Measurements from ENCODE around the gene PYGM. TPM values are rescaled to one million over a fixed set of nuclear protein-coding genes. Genes with fewer than 3 reads are reported as not detected.

The PYGM gene
- total RNA-seq, 1 experiment from 2014 or later: 1.7 TPM

GRCh38 chr11:64776875-64777274 lies 17.1 kb upstream of the PYGM start:
- DNase-seq (ENCODE audit: low read depth, low spot score) (no peak), ATAC-seq (no peak)
- Histone ChIP-seq H3K27ac (ENCODE audit: low read depth, low read length) (peak overlapping the region; percentile 26; the same call in 1 of the 2 replicates), H3K4me1 (ENCODE audit: control insufficient read depth in 1 of 2, insufficient read depth in 2 of 2, low read length in 2 of 2) (peaks cover 13 to 22% of the 10 kb centered on the region in 2 experiments; a peak in 3 of 4 replicates), H3K4me3 (replicated peaks in 1 of 2; ENCODE audit: low read depth in 1 of 2, low read length in 2 of 2) (peak overlapping the region; percentile 92 to 99), H3K36me3 (ENCODE audit: control insufficient read depth in 1 of 2, insufficient read depth in 2 of 2, low read length in 2 of 2) (peaks cover 52 to 55% of the 10 kb centered on the region in 2 experiments), H3K9me3 (ENCODE audit: control insufficient read depth in 1 of 2, insufficient read depth in 1 of 2, low read depth in 1 of 2, low read length in 2 of 2) (no peaks in the 10 kb centered on the region), H3K79me2 (ENCODE audit: insufficient read depth, low read length) (peaks cover 57% of the 10 kb centered on the region), H2AFZ (ENCODE audit: low read depth, low read length, poor library complexity, severe bottlenecking) (no peak overlapping the region), H3K9ac (ENCODE audit: low read length) (peak overlapping the region; percentile 83), H4K20me1 (ENCODE audit: insufficient read depth) (peaks cover 52% of the 10 kb centered on the region), H3K27me3 (ENCODE audit: insufficient read depth, low read length) (no peaks in the 10 kb centered on the region), H3K9me2 (ENCODE audit: insufficient read depth) (no peaks in the 10 kb centered on the region), H3K4me2 (ENCODE audit: low read length) (peak overlapping the region; percentile 87)
- intact Hi-C loops (cut with micrococcal nuclease): no loop called here
- ChIA-PET POLR2A (no interaction called here), CTCF (no interaction called here), RAD21 (ENCODE audit: low non-redundant PET in 1 of 2, low total read pairs in 2 of 2, uncharacterized antibody in 2 of 2, unreplicated experiment in 2 of 2) (no interaction called here)
- BruUV-seq (replicated peaks): TSS peak; percentile 43
- TF ChIP-seq POLR2A (IDR thresholded peaks at IDR 0.05; ENCODE audit: borderline replicate concordance, extremely low read depth, insufficient read depth, insufficient read length): no peak
- TF ChIP-seq SP1 (IDR thresholded peaks at IDR 0.05; ENCODE audit: low read depth): no peak
- no peak for TF ChIP-seq POLR2AphosphoS5 (IDR thresholded peaks at IDR 0.05; ENCODE audit: low read depth, low read length)
- no peak for TF ChIP-seq ZFX (IDR thresholded peaks at IDR 0.05)

GRCh38 chr11:64776425-64776824 lies 16.7 kb upstream of the PYGM start:
- H3K79me2 ChIP-seq (ENCODE audit: insufficient read depth, low read length): peaks cover 61% of the 10 kb centered on the region
- H3K27ac ChIP-seq (ENCODE audit: low read depth, low read length): no peak overlapping the region
- no peaks in the 10 kb centered on the region for H3K9me2 ChIP-seq (ENCODE audit: insufficient read depth)
- ChIA-PET RAD21 (ENCODE audit: low non-redundant PET in 1 of 2, low total read pairs in 2 of 2, uncharacterized antibody in 2 of 2, unreplicated experiment in 2 of 2) (no interaction called here), POLR2A (no interaction called here), CTCF (no interaction called here)
- no peak overlapping the region for H2AFZ ChIP-seq (ENCODE audit: low read depth, low read length, poor library complexity, severe bottlenecking)
- peaks cover 56% of the 10 kb centered on the region for H4K20me1 ChIP-seq (ENCODE audit: insufficient read depth)
- H3K27me3 ChIP-seq (ENCODE audit: insufficient read depth, low read length): no peaks in the 10 kb centered on the region
- no TSS peak for BruUV-seq (replicated peaks)
- peak overlapping the region; percentile 87 for H3K4me2 ChIP-seq (ENCODE audit: low read length)
- H3K9ac ChIP-seq (ENCODE audit: low read length): peak overlapping the region; percentile 83; the same call in 1 of the 2 replicates
- peaks cover 13 to 22% of the 10 kb centered on the region in 2 experiments; a peak in 3 of 4 replicates for H3K4me1 ChIP-seq (ENCODE audit: control insufficient read depth in 1 of 2, insufficient read depth in 2 of 2, low read length in 2 of 2)
- H3K4me3 ChIP-seq (replicated peaks in 1 of 2; ENCODE audit: low read depth in 1 of 2, low read length in 2 of 2): peak overlapping the region; percentile 92 to 99
- intact Hi-C loops (cut with micrococcal nuclease): no loop called here
- ATAC-seq: no peak
- peaks cover 56 to 59% of the 10 kb centered on the region in 2 experiments for H3K36me3 ChIP-seq (ENCODE audit: control insufficient read depth in 1 of 2, insufficient read depth in 2 of 2, low read length in 2 of 2)
- DNase-seq (ENCODE audit: low read depth, low spot score): no peak
- no peaks in the 10 kb centered on the region for H3K9me3 ChIP-seq (ENCODE audit: control insufficient read depth in 1 of 2, insufficient read depth in 1 of 2, low read depth in 1 of 2, low read length in 2 of 2)
- TF ChIP-seq ATF3 (IDR thresholded peaks at IDR 0.05) (no peak), ELF1 (IDR thresholded peaks at IDR 0.05; ENCODE audit: borderline replicate concordance, low read depth) (no peak), ZBTB33 (IDR thresholded peaks at IDR 0.05; ENCODE audit: extremely low read depth, insufficient replicate concordance, low read length) (no peak), ZNF274 (IDR thresholded peaks at IDR 0.05; ENCODE audit: low read depth, low read length) (no peak), POLR2AphosphoS5 (IDR thresholded peaks at IDR 0.05; ENCODE audit: low read depth, low read length) (no peak), REST (IDR thresholded peaks at IDR 0.05; ENCODE audit: low read depth) (no peak), YY1 (IDR thresholded peaks at IDR 0.05; ENCODE audit: extremely low read depth, insufficient replicate concordance, low read depth, low read length) (no peak), SP1 (IDR thresholded peaks at IDR 0.05; ENCODE audit: low read depth) (no peak), EZH2 (IDR thresholded peaks at IDR 0.05) (no peak), JUND (IDR thresholded peaks at IDR 0.05) (no peak), SRF (IDR thresholded peaks at IDR 0.05; ENCODE audit: low read depth) (no peak), RAD21 (IDR thresholded peaks at IDR 0.05; ENCODE audit: low read depth) (no peak), SIN3A (IDR thresholded peaks at IDR 0.05; ENCODE audit: low read depth) (no peak), ZFX (IDR thresholded peaks at IDR 0.05) (no peak), TCF7L2 (IDR thresholded peaks at IDR 0.05; ENCODE audit: borderline replicate concordance, extremely low read depth, insufficient read depth, insufficient read length) (no peak)

Data from HCT116 (cell line).